ENCODE data around the gene STK32C.

GRCh38 chr10:132258423-132258822 lies 49.3 kb downstream of the STK32C start:
- TF ChIP-seq POLR2A (IDR thresholded peaks at IDR 0.05), result no peak
- no peak for TF ChIP-seq CTCF (IDR thresholded peaks at IDR 0.05)

All from body of pancreas (tissue), 4 donors.